WERI-Rb-1 (cell line): Measurements from ENCODE around the gene MAGI1.

Experiments
- DNase-seq: peaks from one replicate; pipeline ENCODE4 v3.0.0-alpha.2; 2020
- H3K27ac ChIP-seq: fragments of 250-450 bp; sonication (Bioruptor Pico); 2 replicates; pipeline ENCODE4 v1.5.1; 2020; ENCODE audit warnings: mild to moderate bottlenecking, moderate library complexity
- H3K27me3 ChIP-seq: fragments of 250-450 bp; sonication (Bioruptor Pico); 2 replicates; pipeline ENCODE4 v1.5.1; 2021; ENCODE audit warnings: mild to moderate bottlenecking, low read depth, moderate library complexity; ENCODE audit not compliant: insufficient read depth, severe bottlenecking
- H3K36me3 ChIP-seq: fragments of 250-450 bp; sonication (Bioruptor Pico); 2 replicates; pipeline ENCODE4 v1.5.1; 2020; ENCODE audit warnings: mild to moderate bottlenecking, moderate library complexity
- H3K4me3 ChIP-seq: 2 replicates; pipeline ENCODE4 v1.5.1; 2011; ENCODE audit warnings: low read depth, mild to moderate bottlenecking, control low read depth, low read length
- H3K9me3 ChIP-seq: fragments of 250-450 bp; sonication (Bioruptor Pico); 2 replicates; pipeline ENCODE4 v1.5.1; 2021; ENCODE audit warnings: mild to moderate bottlenecking, moderate library complexity; ENCODE audit not compliant: severe bottlenecking
- TF ChIP-seq, protein P1 (sequence below): IDR thresholded peaks from 2 replicates; pipeline ENCODE4 v1.5.1; 2011; ENCODE audit warnings: low read depth, mild to moderate bottlenecking, control low read depth, inconsistent platforms, low read length

MAGI1 gene

GRCh38 chr3:65857327-65857726 lies 181.4 kb downstream of the MAGI1 start:
- H3K4me3 ChIP-seq: no peak overlapping the region
- no peaks in the 10 kb centered on the region for H3K36me3 ChIP-seq
- H3K27ac ChIP-seq: no peak overlapping the region
- H3K27me3 ChIP-seq: no peaks in the 10 kb centered on the region
- H3K9me3 ChIP-seq: no peaks in the 10 kb centered on the region
- DNase-seq: no peak
- TF ChIP-seq, protein P1, sequence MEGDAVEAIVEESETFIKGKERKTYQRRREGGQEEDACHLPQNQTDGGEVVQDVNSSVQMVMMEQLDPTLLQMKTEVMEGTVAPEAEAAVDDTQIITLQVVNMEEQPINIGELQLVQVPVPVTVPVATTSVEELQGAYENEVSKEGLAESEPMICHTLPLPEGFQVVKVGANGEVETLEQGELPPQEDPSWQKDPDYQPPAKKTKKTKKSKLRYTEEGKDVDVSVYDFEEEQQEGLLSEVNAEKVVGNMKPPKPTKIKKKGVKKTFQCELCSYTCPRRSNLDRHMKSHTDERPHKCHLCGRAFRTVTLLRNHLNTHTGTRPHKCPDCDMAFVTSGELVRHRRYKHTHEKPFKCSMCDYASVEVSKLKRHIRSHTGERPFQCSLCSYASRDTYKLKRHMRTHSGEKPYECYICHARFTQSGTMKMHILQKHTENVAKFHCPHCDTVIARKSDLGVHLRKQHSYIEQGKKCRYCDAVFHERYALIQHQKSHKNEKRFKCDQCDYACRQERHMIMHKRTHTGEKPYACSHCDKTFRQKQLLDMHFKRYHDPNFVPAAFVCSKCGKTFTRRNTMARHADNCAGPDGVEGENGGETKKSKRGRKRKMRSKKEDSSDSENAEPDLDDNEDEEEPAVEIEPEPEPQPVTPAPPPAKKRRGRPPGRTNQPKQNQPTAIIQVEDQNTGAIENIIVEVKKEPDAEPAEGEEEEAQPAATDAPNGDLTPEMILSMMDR: no peak

DNA sequence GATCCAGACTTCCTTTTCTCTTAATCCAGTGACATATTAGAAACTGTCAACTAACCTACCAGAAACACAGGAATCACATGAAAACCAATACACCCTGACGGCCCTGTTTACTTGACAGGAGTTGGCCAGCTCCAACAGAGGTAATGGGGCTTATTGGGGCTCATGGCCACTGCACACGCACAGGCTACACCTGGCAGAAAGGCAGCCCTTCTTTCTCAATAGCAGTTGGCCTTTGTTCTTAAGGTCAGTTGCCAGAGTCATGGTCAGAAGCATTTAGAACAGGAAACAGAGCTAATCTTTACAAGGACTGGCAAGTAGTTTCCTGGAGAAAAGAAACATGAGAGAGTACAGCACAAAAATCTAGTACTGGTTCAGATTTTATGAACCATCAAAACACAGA lies 181.8 kb downstream of the MAGI1 start:
- TF ChIP-seq, protein P1: no peak
- H3K9me3 ChIP-seq: no peaks in the 10 kb centered on the region
- no peaks in the 10 kb centered on the region for H3K36me3 ChIP-seq
- DNase-seq: no peak
- no peak overlapping the region for H3K4me3 ChIP-seq
- H3K27ac ChIP-seq: no peak overlapping the region
- H3K27me3 ChIP-seq: no peaks in the 10 kb centered on the region

- H3K27ac ChIP-seq: no peak overlapping the region
- H3K9me3 ChIP-seq: no peaks in the 10 kb centered on the region
- no peaks in the 10 kb centered on the region for H3K36me3 ChIP-seq
- TF ChIP-seq, protein P1: no peak
- no peak overlapping the region for H3K4me3 ChIP-seq
- no peak for DNase-seq
- H3K27me3 ChIP-seq: no peaks in the 10 kb centered on the region
These were observed 183.2 kb downstream of the MAGI1 start for GRCh38 chr3:65855370-65856100.

GRCh38 chr3:65854606-65855304 lies 184.0 kb downstream of the MAGI1 start:
- Histone ChIP-seq H3K9me3 (no peaks in the 10 kb centered on the region), H3K27me3 (no peaks in the 10 kb centered on the region), H3K36me3 (no peaks in the 10 kb centered on the region), H3K27ac (no peak overlapping the region), H3K4me3 (no peak overlapping the region)
- TF ChIP-seq, protein P1: no peak
- DNase-seq: no peak

DNA sequence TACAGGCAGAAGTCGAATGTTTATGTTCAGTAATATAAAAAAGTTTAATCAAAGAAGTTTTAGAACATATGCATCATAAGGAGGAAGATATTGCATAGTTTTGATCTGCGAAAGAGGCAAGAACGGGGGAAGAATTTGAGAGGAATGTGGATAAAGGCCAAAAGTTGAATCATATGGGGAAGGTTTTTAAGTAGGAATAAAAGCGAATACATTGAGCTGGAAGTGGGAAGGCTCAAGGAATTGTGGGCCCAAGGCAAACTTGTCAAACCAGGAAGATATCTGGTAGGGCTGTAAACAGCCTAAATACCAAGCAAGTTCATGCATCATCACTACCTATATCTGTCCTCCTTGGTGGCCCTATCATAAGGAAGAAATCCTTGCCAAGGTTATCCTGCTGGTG lies 186.9 kb downstream of the MAGI1 start:
- H3K27me3 ChIP-seq: no peaks in the 10 kb centered on the region
- no peaks in the 10 kb centered on the region for H3K36me3 ChIP-seq
- TF ChIP-seq, protein P1: no peak
- no peak overlapping the region for H3K4me3 ChIP-seq
- no peak for DNase-seq
- no peaks in the 10 kb centered on the region for H3K9me3 ChIP-seq
- no peak overlapping the region for H3K27ac ChIP-seq
